Panc1 (cell line): ENCODE measurements around the gene CPA3. TPM values are rescaled to one million over a fixed set of nuclear protein-coding genes. Genes with fewer than 3 reads are reported as not detected.

Experiments used
- ATAC-seq: fragments of 200-7000 bp; cut with Tn5 transposase; 2 replicates; pipeline ENCODE4 v1.9.1; 2020; ENCODE audit warnings: mild to moderate bottlenecking, moderate library complexity
- BruUV-seq: library from RNA; stranded (reverse); fragments of 400-500 nt; replicated peaks from 2 replicates; lab custom pipeline; 2021; lab: Mats Ljungman, UMichigan
- CTCF ChIA-PET: fragments of 300-600 bp; sonication (Branson Sonifier 250); formaldehyde crosslinking; loops from one replicate; lab custom pipeline; 2022; ENCODE audit warnings: antibody characterized with exemption; lab: Charles Lee
- POLR2A ChIA-PET: fragments of 300-600 bp; sonication (Branson Sonifier 250); formaldehyde crosslinking; loops from one replicate; lab custom pipeline; 2022; ENCODE audit warnings: antibody characterized with exemption; lab: Charles Lee
- DNase-seq: peaks from one replicate; pipeline ENCODE4 v3.0.0-alpha.2; 2010; ENCODE audit warnings: low read depth, low spot score
- H3K27ac ChIP-seq: 2 replicates; pipeline ENCODE4 v1.5.1; 2011; ENCODE audit warnings: mild to moderate bottlenecking, low read length, inconsistent platforms
- H3K27me3 ChIP-seq: fragments of 200-500 bp; sonication (Bioruptor generic); 2 replicates; pipeline ENCODE4 v1.6.0; 2014; ENCODE audit warnings: low read length, inconsistent platforms; ENCODE audit not compliant: control insufficient read depth, insufficient read depth
- H3K36me3 ChIP-seq: fragments of 200-500 bp; sonication (Bioruptor generic); 2 replicates; pipeline ENCODE4 v1.5.1; 2014; ENCODE audit warnings: inconsistent platforms, mild to moderate bottlenecking, low read length, moderate library complexity; ENCODE audit not compliant: control insufficient read depth, insufficient read depth
- H3K4me1 ChIP-seq: 2 replicates; pipeline ENCODE4 v1.5.1; 2011; ENCODE audit warnings: inconsistent platforms, mild to moderate bottlenecking, low read length, moderate library complexity; ENCODE audit not compliant: control insufficient read depth, insufficient read depth
- H3K4me3 ChIP-seq, 2 experiments: 2 replicates each; pipeline ENCODE4 v1.5.1; 2011 to 2012; ENCODE audit warnings: low read depth in 2 of 2, low read length in 2 of 2, mild to moderate bottlenecking in 2 of 2, inconsistent platforms in 1 of 2, moderate library complexity in 1 of 2
- H3K9me3 ChIP-seq: fragments of 200-500 bp; sonication (Bioruptor generic); 2 replicates; pipeline ENCODE4 v1.5.1; 2014; ENCODE audit warnings: low read depth, mild to moderate bottlenecking, inconsistent platforms, low read length, moderate library complexity; ENCODE audit not compliant: control insufficient read depth, insufficient read depth
- CTCF ChIP-seq: fragments of 450-650 bp; IDR thresholded peaks from 2 replicates; pipeline ENCODE4 v1.5.1; 2017; ENCODE audit warnings: mild to moderate bottlenecking
- POLR2AphosphoS5 ChIP-seq: IDR thresholded peaks from 2 replicates; pipeline ENCODE4 v1.6.1; 2012; ENCODE audit warnings: mild to moderate bottlenecking, low read depth, low read length, moderate library complexity
- REST ChIP-seq, 2 experiments: IDR thresholded peaks; 2 replicates each; pipeline ENCODE4 v1.6.1; 2011 to 2012; ENCODE audit warnings: low read depth in 2 of 2, control low read depth in 1 of 2, low read length in 1 of 2, mild to moderate bottlenecking in 1 of 2, moderate library complexity in 1 of 2; ENCODE audit not compliant: insufficient read depth in 1 of 2
- SIN3A ChIP-seq: IDR thresholded peaks from 2 replicates; pipeline ENCODE4 v1.6.1; 2012; ENCODE audit warnings: low read depth, mild to moderate bottlenecking, low read length, moderate library complexity, borderline replicate concordance; ENCODE audit not compliant: insufficient read depth
- TCF7L2 ChIP-seq: IDR thresholded peaks from 2 replicates; pipeline ENCODE4 v1.6.1; 2011; ENCODE audit warnings: mild to moderate bottlenecking, low read depth, low read length, inconsistent platforms
- in situ Hi-C: cut with HindIII; loops from 2 replicates; pipeline ENCODE4 v1.10.0; 2016; ENCODE audit warnings: low sequenced_read_pairs, low pct_unique_long_range_greater_than_20kb
- intact Hi-C: fragments of 100-400 bp; cut with micrococcal nuclease; formaldehyde crosslinking; loops from one replicate; pipeline ENCODE4 v1.10.0; 2022; ENCODE audit not compliant: unreplicated experiment
- total RNA-seq: library from RNA; stranded (reverse); gene quantifications from one replicate; pipeline ENCODE4 v1.2.1, GENCODE V29; 2021; ENCODE audit not compliant: unreplicated experiment

The CPA3 gene
- total RNA-seq, 1 experiment from 2014 or later, result not detected

- TF ChIP-seq SIN3A (no peak), POLR2AphosphoS5 (no peak), TCF7L2 (no peak), REST (IDR thresholded peaks at IDR 0.05; ENCODE audit: insufficient read depth in 1 of 2, low read depth in 2 of 2, low read length in 1 of 2) (no peak), CTCF (no peak)
- CTCF ChIA-PET, result no interaction called here
These were observed 24.7 kb downstream of the CPA3 start for GRCh38 chr3:148889828-148890227.

GRCh38 chr3:148896062-148896461 is 31.0 kb downstream of the CPA3 start:
- H3K27ac ChIP-seq, result no peak overlapping the region
- H3K4me1 ChIP-seq, result no peaks in the 10 kb centered on the region
- in situ Hi-C loops, result no loop called here

More at GRCh38 chr3:148889828-148890227, 24.7 kb downstream of the CPA3 start:
- ATAC-seq, result no peak
- no peaks in the 10 kb centered on the region for H3K36me3 ChIP-seq
- no peak overlapping the region for H3K27ac ChIP-seq
- no peak overlapping the region for H3K4me3 ChIP-seq
- in situ Hi-C loops (no loop called here), intact Hi-C loops (no loop called here)
- no peak for DNase-seq
- H3K27me3 ChIP-seq, result peaks cover 14% of the 10 kb centered on the region
- BruUV-seq, result no TSS peak
- H3K4me1 ChIP-seq, result no peaks in the 10 kb centered on the region
- POLR2A ChIA-PET, result interaction anchor here (0.6 kb wide), 1 partner anchor 150 kb away, joined by 12 read pairs; no protein-coding TSS in a partner anchor
- no peaks in the 10 kb centered on the region for H3K9me3 ChIP-seq

More at GRCh38 chr3:148896062-148896461, 31.0 kb downstream of the CPA3 start:
- BruUV-seq, result no TSS peak
- TF ChIP-seq SIN3A, result no peak
- no peak for TF ChIP-seq POLR2AphosphoS5
- TF ChIP-seq TCF7L2, result no peak
- TF ChIP-seq REST (IDR thresholded peaks at IDR 0.05; ENCODE audit: insufficient read depth in 1 of 2, low read depth in 2 of 2, low read length in 1 of 2), result no peak
- TF ChIP-seq CTCF, result no peak
- POLR2A ChIA-PET, result no interaction called here
- Histone ChIP-seq H3K4me3 (no peak overlapping the region), H3K36me3 (no peaks in the 10 kb centered on the region), H3K9me3 (no peaks in the 10 kb centered on the region), H3K27me3 (peaks cover 29% of the 10 kb centered on the region)
- CTCF ChIA-PET, result no interaction called here
- no peak for ATAC-seq
- intact Hi-C loops, result no loop called here
- no peak for DNase-seq
